PFSK-1 (cell line): Measurements from ENCODE around the gene RPLP2.

Experiments
- FOXP2 ChIP-seq: optimal IDR thresholded peaks from 2 replicates; pipeline ENCODE3; 2011; ENCODE audit warnings: borderline replicate concordance, control low read depth, inconsistent platforms; ENCODE audit not compliant: insufficient read depth; ENCODE audit errors: extremely low read length, extremely low read depth
- POLR2AphosphoS5 ChIP-seq: IDR thresholded peaks from 2 replicates; pipeline ENCODE4 v1.6.1; 2012; ENCODE audit warnings: low read depth, mild to moderate bottlenecking, control low read depth, low read length, moderate library complexity
- REST ChIP-seq, 2 experiments: IDR thresholded peaks; 2 replicates each; pipeline versions ENCODE4 v1.6.1 to v1.8.0; 2011 to 2012; ENCODE audit warnings: low read depth in 2 of 2, low read length in 2 of 2, control low read depth in 1 of 2, inconsistent platforms in 1 of 2, mild to moderate bottlenecking in 1 of 2, moderate library complexity in 1 of 2; ENCODE audit not compliant: insufficient read depth in 1 of 2
- SIN3A ChIP-seq: IDR thresholded peaks from 2 replicates; pipeline ENCODE4 v1.6.1; 2012; ENCODE audit warnings: mild to moderate bottlenecking, low read length, moderate library complexity, borderline replicate concordance; ENCODE audit not compliant: insufficient read depth
- TAF1 ChIP-seq: IDR thresholded peaks from 2 replicates; pipeline ENCODE4 v1.6.1; 2012; ENCODE audit warnings: low read length, control low read depth, borderline replicate concordance; ENCODE audit not compliant: insufficient read depth

RPLP2 gene

GRCh38 chr11:774873-775592 is 34.7 kb upstream of the RPLP2 start:
- no peak for TF ChIP-seq TAF1
- TF ChIP-seq POLR2AphosphoS5: 0 out of 2 replicates have a peak, but pooled peaks have one; percentile 25
- TF ChIP-seq SIN3A: no peak
- no peak for TF ChIP-seq REST (IDR thresholded peaks at IDR 0.05; ENCODE audit: insufficient read depth in 1 of 2, low read depth in 2 of 2, low read length in 2 of 2)
- no peak for TF ChIP-seq FOXP2

GRCh38 chr11:776263-776560 is 33.6 kb upstream of the RPLP2 start:
- TF ChIP-seq TAF1 (no peak), FOXP2 (no peak), SIN3A (no peak)

GRCh38 chr11:776561-777287 is 33.0 kb upstream of the RPLP2 start:
- TF ChIP-seq SIN3A (peak; percentile 19; the same call in 1 of the 2 replicates), POLR2AphosphoS5 (no peak; the same call in 1 of the 2 replicates)

- peak; percentile 57 for TF ChIP-seq FOXP2
- TF ChIP-seq REST (IDR thresholded peaks at IDR 0.05; ENCODE audit: insufficient read depth in 1 of 2, low read depth in 2 of 2, low read length in 2 of 2): peak in 1 of 2 experiments; percentile 56; a peak in 1 of 4 replicates
- peak; percentile 85 for TF ChIP-seq TAF1
- peak; percentile 83 for TF ChIP-seq POLR2AphosphoS5
- no peak for TF ChIP-seq SIN3A
Measured at GRCh38 chr11:777288-778255, 32.2 kb upstream of the RPLP2 start, which contains the start of gene GATD1. Gene GATD1 (minus strand): TSS chr11:777487. CDS start chr11:777462, 25 bp downstream.

- no peak for TF ChIP-seq SIN3A
- no peak for TF ChIP-seq POLR2AphosphoS5
- TF ChIP-seq REST (IDR thresholded peaks at IDR 0.05; ENCODE audit: insufficient read depth in 1 of 2, low read depth in 2 of 2, low read length in 2 of 2): no peak
- TF ChIP-seq FOXP2: no peak
- no peak for TF ChIP-seq TAF1
Measured at GRCh38 chr11:778976-779954, 30.5 kb upstream of the RPLP2 start.
